Activated CD4-positive, alpha-beta T cell treated with anti-CD3 and anti-CD28 coated beads, Interleukin-2, amount 50 U/mL, for 1 hour (primary cell): ENCODE results near the gene DEPDC7.
"Not testable (repeated sequence)": the region's sequence is repeated elsewhere in the genome, so short reads cannot be mapped to it uniquely, and the experiment has no call there.

Experiments used
- DNase-seq: peaks from one replicate; pipeline ENCODE4 v3.0.0-alpha.2; 2020

Gene DEPDC7

GRCh38 chr11:33015621-33016551 is at the start of gene DEPDC7:
TSS of gene DEPDC7 (plus strand) at chr11:33015878. CDS start at chr11:33015956, 78 bp downstream.
- DNase-seq: peak; percentile 69

GRCh38 chr11:32968541-32968940 is 47.1 kb upstream of the DEPDC7 start:
- DNase-seq: no peak

- not testable (repeated sequence) for DNase-seq
These were observed 43.4 kb upstream of the DEPDC7 start for GRCh38 chr11:32972233-32972632.

GRCh38 chr11:32972781-32973180 is 42.9 kb upstream of the DEPDC7 start:
- no peak for DNase-seq

GRCh38 chr11:32982626-32983025 is 33.1 kb upstream of the DEPDC7 start:
- no peak for DNase-seq

GRCh38 chr11:32983506-32983905 is 32.2 kb upstream of the DEPDC7 start:
- no peak for DNase-seq

- no peak for DNase-seq
These were observed 30.1 kb upstream of the DEPDC7 start for GRCh38 chr11:32985600-32985999.

GRCh38 chr11:32987851-32988250 is 27.8 kb upstream of the DEPDC7 start:
- no peak for DNase-seq

- no peak for DNase-seq
These were observed 25.2 kb upstream of the DEPDC7 start for GRCh38 chr11:32990481-32990880.

GRCh38 chr11:32991427-32991826 is 24.3 kb upstream of the DEPDC7 start:
- no peak for DNase-seq

- no peak for DNase-seq
These were observed 23.8 kb upstream of the DEPDC7 start for GRCh38 chr11:32991898-32992297.

- no peak for DNase-seq
These were observed 15.5 kb upstream of the DEPDC7 start for GRCh38 chr11:33000181-33000580.

- DNase-seq: no peak
These were observed 14.4 kb upstream of the DEPDC7 start for GRCh38 chr11:33001281-33001680.

- no peak for DNase-seq
These were observed 13.7 kb upstream of the DEPDC7 start for GRCh38 chr11:33001751-33002542.

- peak; percentile 8 for DNase-seq
These were observed 10.5 kb upstream of the DEPDC7 start for GRCh38 chr11:33005175-33005574.

GRCh38 chr11:33006010-33006409 is 9.7 kb upstream of the DEPDC7 start:
- DNase-seq: no peak

GRCh38 chr11:33013755-33014154 is 1.9 kb upstream of the DEPDC7 start:
- DNase-seq: no peak

- no peak for DNase-seq
These were observed 976 bp downstream of the DEPDC7 start for GRCh38 chr11:33016654-33017053.

- DNase-seq: no peak
These were observed 1.8 kb downstream of the DEPDC7 start for GRCh38 chr11:33017478-33017877.

GRCh38 chr11:33017965-33018364 is 2.3 kb downstream of the DEPDC7 start:
- DNase-seq: no peak

- DNase-seq: no peak
These were observed 3.2 kb downstream of the DEPDC7 start for GRCh38 chr11:33018840-33019239.

- no peak for DNase-seq
These were observed 5.8 kb downstream of the DEPDC7 start for GRCh38 chr11:33021501-33021900.

GRCh38 chr11:33021937-33022336 is 6.3 kb downstream of the DEPDC7 start:
- no peak for DNase-seq

- no peak for DNase-seq
These were observed 9.7 kb downstream of the DEPDC7 start for GRCh38 chr11:33025339-33025722.
